CD4-positive, alpha-beta T cell treated with Interleukin-15 for 4 hours (primary cell): ENCODE data around the gene GINS1.

ENCODE experiments used
- DNase-seq: peaks from one replicate; pipeline ENCODE4 v3.0.0-alpha.2; 2020; ENCODE audit warnings: low spot score

The GINS1 gene

GRCh38 chr20:25477014-25477882, 69.8 kb downstream of the GINS1 start:
- DNase-seq = no peak

DNA sequence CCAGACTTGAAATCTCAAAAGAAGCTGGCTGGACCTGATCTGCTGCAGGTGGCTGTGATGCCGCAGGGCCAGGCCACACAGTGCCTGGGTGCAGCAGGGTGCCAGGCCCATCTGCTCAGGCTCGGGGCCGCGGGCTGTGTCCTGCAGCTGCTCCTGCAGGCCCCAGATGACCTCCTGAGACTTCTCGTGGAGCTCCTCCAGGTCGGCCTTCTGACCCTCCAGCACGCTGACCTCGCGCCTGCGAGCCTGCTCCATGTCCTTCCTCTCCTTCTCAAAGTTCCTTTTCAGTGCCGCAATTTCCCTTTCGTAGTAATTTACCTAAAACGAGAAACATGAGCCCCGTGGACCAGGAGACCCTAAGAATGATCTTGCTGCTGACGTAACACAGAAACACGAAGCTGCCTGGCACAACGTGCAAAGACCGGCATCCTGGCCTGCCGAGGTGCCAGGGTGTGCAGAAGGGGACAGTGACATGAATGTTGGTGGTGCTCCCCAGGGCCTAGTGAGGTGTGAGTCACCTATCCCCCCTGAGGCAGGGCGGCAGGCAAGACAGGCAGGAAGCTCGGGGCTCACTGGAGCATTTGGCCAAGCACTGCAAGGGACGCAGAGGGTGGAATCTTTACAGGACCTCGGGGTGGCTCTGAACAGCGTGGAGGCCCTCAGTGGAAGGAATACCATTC, 71.6 kb downstream of the GINS1 start:
- DNase-seq = no peak

DNA sequence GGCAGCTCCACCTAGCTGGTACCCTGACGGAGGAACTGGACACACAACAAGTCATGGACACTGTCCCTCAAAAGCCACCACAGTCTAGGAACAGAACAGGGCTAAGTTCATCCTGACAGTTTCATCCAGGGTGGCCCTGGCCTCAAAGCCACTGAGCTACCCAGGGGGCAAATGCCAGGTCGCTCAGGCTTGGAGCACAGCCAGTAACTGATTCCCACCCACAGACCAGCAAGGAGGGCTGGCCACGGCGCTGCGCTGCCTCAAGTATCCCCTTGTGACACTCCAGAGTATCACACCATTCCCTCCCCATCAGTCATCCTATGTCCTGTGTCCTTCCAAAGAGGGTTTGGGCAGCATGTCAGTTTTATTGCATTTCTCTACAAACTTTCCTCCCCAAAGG, 72.2 kb downstream of the GINS1 start:
- DNase-seq = no peak

GRCh38 chr20:25480156-25480555, 72.7 kb downstream of the GINS1 start:
- no peak for DNase-seq

DNA sequence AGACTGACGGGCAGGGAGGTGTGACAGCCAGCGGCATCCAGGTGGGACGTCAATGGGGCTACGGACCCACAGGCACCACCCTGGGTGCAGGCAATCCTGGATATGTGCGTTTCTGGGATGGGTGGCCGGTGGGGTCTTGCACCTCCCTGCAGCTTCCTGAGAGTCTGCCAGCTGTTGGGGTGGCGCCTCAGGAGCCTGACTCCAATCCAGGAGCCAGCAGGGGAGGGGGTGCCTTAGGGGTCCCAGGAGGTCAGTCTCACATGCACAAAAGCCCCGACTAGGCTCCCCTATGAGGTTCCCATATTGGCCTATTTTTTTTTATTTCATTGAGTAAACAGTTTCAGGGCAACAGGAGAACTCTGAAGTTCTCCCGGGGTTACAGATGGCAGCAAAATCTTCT, 73.3 kb downstream of the GINS1 start:
- DNase-seq = no peak

- DNase-seq = no peak
These were observed 73.9 kb downstream of the GINS1 start for GRCh38 chr20:25481235-25481917.

- DNase-seq = no peak
These were observed 74.4 kb downstream of the GINS1 start for GRCh38 chr20:25481918-25482253.

GRCh38 chr20:25483431-25484132, 76.1 kb downstream of the GINS1 start:
- DNase-seq = no peak

- no peak for DNase-seq
These were observed 76.9 kb downstream of the GINS1 start for GRCh38 chr20:25484224-25484846.

- no peak for DNase-seq
These were observed 77.5 kb downstream of the GINS1 start for GRCh38 chr20:25484911-25485511.

GRCh38 chr20:25485872-25486271, 78.4 kb downstream of the GINS1 start:
- no peak for DNase-seq

GRCh38 chr20:25486377-25486776, 78.9 kb downstream of the GINS1 start:
- no peak for DNase-seq

DNA sequence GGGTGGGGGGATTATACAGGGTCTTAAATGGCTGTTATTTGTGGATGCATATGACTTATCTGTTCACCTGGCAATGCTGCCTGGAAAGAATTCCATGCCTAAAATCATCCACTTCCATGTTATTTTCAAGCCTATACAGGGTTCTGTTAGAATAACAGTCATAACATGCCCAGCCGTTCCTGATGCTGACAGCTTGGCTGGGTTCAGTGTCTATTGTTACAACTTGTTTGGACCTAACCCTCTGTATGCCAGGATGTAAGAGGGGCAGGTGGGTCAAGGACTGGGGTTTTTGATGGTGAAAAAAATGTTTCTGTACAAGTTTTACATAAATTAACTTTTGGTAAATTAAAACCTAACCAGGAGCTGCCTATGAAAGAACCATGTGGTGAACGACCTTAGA, 79.8 kb downstream of the GINS1 start:
- no peak for DNase-seq

DNA sequence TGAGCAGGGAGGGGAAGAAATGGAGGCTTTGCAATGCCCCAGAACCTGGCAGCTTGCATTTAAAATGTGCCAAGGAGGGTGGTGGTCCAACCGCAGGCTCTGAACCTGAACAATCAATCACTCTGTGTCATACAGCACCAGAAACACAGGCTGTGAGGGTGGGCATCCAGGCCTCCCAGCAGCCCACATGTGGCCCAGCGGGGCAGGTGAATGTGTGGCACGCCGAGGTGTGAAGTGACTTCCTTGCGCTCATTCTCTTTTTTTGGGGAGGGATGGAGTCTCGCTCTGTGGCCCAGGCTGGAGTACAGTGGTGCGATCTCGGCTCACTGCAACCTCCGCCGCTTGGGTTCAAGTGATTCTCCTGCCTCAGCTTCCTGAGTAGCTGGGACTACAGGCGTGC, 80.5 kb downstream of the GINS1 start:
- no peak for DNase-seq

GRCh38 chr20:25489221-25489871, 81.9 kb downstream of the GINS1 start:
- DNase-seq = no peak

DNA sequence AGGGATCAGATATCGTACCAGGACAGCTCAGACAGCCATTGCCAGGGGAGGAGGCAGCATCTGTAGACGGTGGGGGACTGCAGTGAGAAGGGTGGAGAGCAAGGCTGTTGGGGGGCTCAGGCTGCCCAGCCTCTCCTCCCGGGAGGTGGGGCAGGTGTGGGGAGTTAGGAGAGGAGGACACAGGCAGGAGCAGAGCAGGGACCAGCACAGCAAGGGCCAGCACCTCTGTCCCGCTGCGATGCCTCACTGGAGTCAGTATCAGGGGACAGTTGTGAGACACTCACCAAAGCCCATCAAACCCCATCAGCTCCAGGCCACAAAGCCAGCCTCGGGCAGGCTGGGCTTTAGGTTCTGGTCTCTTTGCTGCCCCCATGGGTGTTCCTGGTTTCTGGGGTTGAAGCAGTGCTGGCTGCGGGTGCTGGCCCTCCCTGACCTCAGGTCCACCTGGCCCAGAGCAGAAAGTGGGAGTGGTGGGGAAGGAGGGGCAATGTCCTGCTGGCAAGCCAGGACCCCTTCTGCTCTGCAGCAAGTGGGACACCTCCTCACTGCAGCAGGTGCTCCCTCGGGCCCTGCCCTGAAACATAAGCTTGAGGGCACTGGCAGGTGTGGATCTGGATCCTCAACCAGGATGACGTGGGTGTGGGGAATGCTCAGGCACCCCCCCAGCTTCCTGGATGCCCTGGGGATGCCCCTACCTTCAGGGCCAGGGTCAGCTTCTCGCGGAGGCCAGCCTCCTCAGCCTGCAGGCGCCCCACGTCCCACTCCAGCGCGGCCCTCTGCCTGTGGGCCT, 83.4 kb downstream of the GINS1 start:
- no peak for DNase-seq

DNA sequence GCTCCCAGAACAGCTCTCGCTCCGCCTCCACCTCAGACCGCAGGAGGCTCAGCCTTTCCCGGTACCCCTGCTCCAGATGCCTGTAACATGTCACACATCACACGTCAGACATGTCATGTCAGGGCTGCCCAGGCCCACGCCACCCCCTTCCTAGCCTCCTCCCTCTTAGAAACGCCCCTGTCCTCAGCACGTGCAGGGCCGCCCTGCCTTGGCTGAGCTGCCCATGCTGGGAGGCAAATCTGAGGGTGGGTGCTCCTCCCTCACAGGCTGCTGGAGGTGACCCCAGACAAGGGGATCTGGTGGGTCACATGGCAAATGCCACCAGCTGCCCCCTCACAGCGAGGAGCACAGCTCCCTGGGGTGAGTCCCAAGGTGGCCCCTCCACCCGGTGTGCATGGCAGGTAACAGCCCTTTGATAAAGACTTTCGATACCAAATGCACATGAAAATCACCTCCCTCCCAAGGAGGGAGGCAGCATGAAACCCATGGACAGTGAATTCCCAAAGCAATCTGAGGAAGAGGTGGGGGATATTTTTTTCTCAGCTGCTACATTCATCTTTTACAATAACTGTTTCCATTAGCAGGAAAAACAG, 84.1 kb downstream of the GINS1 start:
- DNase-seq = no peak

DNA sequence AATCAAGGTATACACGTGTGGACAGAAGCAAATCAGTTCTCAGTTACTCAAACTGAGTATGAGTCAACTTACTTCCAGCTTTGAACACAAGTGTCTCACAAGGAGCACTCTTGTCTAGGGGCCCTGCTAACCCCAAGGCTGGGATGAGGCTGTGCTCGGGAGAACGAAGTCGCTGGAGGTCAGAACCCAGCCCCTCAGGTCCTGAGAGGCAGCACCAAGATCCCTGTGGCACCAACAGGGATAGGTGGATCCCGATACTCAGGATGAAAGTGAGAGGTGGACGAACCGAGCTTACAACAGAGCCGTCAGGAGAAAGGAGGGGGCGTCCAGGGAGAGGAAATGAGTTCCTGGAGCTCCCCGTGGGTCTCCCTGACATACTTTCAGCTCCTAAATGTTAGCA, 85.7 kb downstream of the GINS1 start:
- DNase-seq = no peak

DNA sequence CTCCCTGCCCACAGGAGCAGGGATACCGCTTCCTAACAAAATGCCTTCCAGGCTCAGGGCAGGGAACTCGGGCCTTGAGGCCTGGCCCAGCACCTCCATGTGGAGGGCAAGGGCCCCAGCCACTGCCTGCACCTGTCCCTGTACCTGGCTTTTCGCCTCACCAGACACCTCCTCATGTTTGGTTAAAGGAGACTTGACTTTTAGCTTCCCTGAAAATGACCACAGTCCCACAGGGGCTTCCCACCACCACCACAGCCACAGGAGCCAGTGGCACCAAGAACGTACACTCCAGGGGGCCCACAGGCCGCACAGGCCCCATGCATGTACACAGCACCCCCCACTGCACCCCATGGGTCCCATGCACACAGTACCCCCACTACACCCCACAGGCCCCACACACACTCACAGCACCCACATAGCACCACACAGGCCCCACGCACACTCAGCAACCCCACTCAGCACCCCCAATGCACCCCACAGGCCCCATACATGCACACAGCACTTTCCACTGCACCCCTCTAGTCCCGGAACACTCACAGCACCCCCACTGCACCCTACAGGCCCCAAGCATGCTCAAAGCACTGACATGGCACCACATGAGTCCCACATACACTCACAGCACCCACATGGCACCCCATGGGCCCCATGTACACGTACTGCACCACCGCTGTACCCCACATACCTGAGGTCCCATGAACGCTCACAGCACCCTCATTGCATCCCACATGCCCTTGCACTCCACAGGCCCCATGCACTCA, 86.5 kb downstream of the GINS1 start:
- DNase-seq = no peak
